AG04449 (cell line): ENCODE results near the gene FAH.

Experiments used
- CTCF ChIA-PET: fragments of 350-600 bp; formaldehyde crosslinking; extraction: SDS; loops from one replicate; lab custom pipeline; 2021; ENCODE audit warnings: antibody characterized with exemption; lab: Yijun Ruan, JAX
- POLR2A ChIA-PET: fragments of 400-600, 350-600 bp; formaldehyde crosslinking; extraction: SDS; loops from one replicate; lab custom pipeline; 2020; ENCODE audit warnings: antibody characterized with exemption, inconsistent platforms; lab: Yijun Ruan, JAX
- DNase-seq: peaks from one replicate; pipeline ENCODE4 v3.0.0-alpha.2; 2010; ENCODE audit warnings: low read depth, low spot score
- H3K4me3 ChIP-seq: 2 replicates; pipeline ENCODE4 v1.5.1; 2011; ENCODE audit warnings: low read depth, mild to moderate bottlenecking, control low read depth, low read length
- CTCF ChIP-seq: IDR thresholded peaks from one replicate; pipeline ENCODE4 v1.5.1; 2011; ENCODE audit warnings: mild to moderate bottlenecking, moderate library complexity, low read length, control low read depth, inconsistent platforms; ENCODE audit not compliant: insufficient read depth; ENCODE audit errors: missing control alignments

FAH gene

GRCh38 chr15:80162059-80162554, 9.3 kb downstream of the FAH start:
- ChIA-PET CTCF (interaction anchor here (1.7 to 3.4 kb wide), 2 partner anchors 11 to 15 kb away, joined by 3 to 35 read pairs; no protein-coding TSS in a partner anchor), POLR2A (no interaction called here)
- H3K4me3 ChIP-seq: no peak overlapping the region
- no peak for TF ChIP-seq CTCF
- DNase-seq: no peak

- CTCF ChIA-PET: interaction anchor here (1.7 to 3.4 kb wide), 2 partner anchors 10 to 14 kb away, joined by 3 to 35 read pairs; no protein-coding TSS in a partner anchor
- no peak overlapping the region for H3K4me3 ChIP-seq
- no peak for TF ChIP-seq CTCF
- DNase-seq: no peak
- POLR2A ChIA-PET: no interaction called here
Observed at GRCh38 chr15:80163217-80163616, 10.4 kb downstream of the FAH start.

GRCh38 chr15:80163897-80164296, 11.1 kb downstream of the FAH start:
- POLR2A ChIA-PET: no interaction called here
- CTCF ChIA-PET: interaction anchor here (3.4 kb wide), 1 partner anchor 9 kb away, joined by 35 read pairs; no protein-coding TSS in a partner anchor
- DNase-seq: no peak
- no peak for TF ChIP-seq CTCF
- no peak overlapping the region for H3K4me3 ChIP-seq

- CTCF ChIA-PET: interaction anchor here (1.3 kb wide), 1 partner anchor 13 kb away, joined by 3 read pairs; no protein-coding TSS in a partner anchor
- POLR2A ChIA-PET: no interaction called here
- no peak overlapping the region for H3K4me3 ChIP-seq
- TF ChIP-seq CTCF: no peak
- DNase-seq: no peak
Observed at GRCh38 chr15:80167936-80168335, 15.1 kb downstream of the FAH start.

- ChIA-PET POLR2A (no interaction called here), CTCF (interaction anchor here (1.3 kb wide), 1 partner anchor 13 kb away, joined by 3 read pairs; no protein-coding TSS in a partner anchor)
- TF ChIP-seq CTCF: no peak
- no peak for DNase-seq
- no peak overlapping the region for H3K4me3 ChIP-seq
Observed at GRCh38 chr15:80168421-80168820, 15.6 kb downstream of the FAH start.

DNA sequence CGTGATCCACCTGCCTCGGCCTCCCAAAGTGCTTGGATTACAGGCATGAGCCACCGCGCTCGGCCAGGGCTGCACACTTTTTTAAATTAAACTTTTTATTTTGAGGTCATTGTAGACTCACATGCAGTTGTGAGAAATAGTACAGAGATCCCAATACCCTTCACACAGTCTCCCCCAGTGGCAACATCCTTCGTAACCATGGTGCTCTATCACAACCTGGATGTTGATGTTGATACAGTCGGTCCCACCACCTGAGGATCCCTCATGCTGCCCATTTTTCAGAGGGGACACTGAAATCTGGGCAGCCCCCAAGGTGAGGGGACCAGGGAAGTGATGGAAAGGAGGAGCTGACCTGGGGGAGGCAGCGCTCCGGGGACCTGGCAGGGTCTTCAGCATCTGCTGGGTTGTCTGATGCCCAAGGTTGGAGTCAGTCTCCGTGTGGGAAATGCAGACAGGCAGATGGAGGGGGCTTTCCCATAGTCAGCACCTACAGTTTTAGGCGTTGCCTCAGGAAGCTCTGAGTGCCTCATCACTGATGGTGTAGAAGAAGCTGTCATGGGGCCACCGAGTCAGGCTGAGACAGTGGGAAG, 17.1 kb downstream of the FAH start:
- no peak for TF ChIP-seq CTCF
- H3K4me3 ChIP-seq: no peak overlapping the region
- ChIA-PET CTCF (no interaction called here), POLR2A (no interaction called here)
- no peak for DNase-seq
